Mesothelial cell of epicardium (in vitro differentiated cells): ENCODE data around the gene NAB2. TPM values are rescaled to one million over a fixed set of nuclear protein-coding genes. Genes with fewer than 3 reads are reported as not detected.
"Not testable (repeated sequence)": the region's sequence is repeated elsewhere in the genome, so short reads cannot be mapped to it uniquely, and the experiment has no call there.

ENCODE experiments used
- DNase-seq, 2 experiments: peaks; one replicate each; pipeline ENCODE4 v3.0.0; 2021; ENCODE audit warnings: low spot score in 2 of 2; ENCODE audit not compliant: unreplicated experiment in 2 of 2
- H3K27ac Mint-ChIP-seq: 2 replicates; pipeline ENCODE4 v1.8.0; 2021; ENCODE audit warnings: mixed read lengths
- H3K27me3 Mint-ChIP-seq: 2 replicates; pipeline ENCODE4 v1.8.0; 2021; ENCODE audit warnings: low read depth, mixed read lengths
- H3K36me3 Mint-ChIP-seq: 2 replicates; pipeline ENCODE4 v1.8.0; 2021; ENCODE audit warnings: mixed read lengths
- H3K4me1 Mint-ChIP-seq: 2 replicates; pipeline ENCODE4 v1.8.0; 2021; ENCODE audit warnings: mixed read lengths
- H3K4me3 Mint-ChIP-seq: 2 replicates; pipeline ENCODE4 v1.8.0; 2021; ENCODE audit warnings: mild to moderate bottlenecking, moderate library complexity, mixed read lengths
- H3K9me3 Mint-ChIP-seq: 2 replicates; pipeline ENCODE4 v1.8.0; 2021; ENCODE audit warnings: mixed read lengths
- total RNA-seq: library from RNA; stranded (reverse); gene quantifications from 3 replicates; pipeline ENCODE4 v1.2.1, GENCODE V29; 2021
- TF ChIP-seq, protein P1 (sequence below): fragments of 200-600 bp; sonication (generic); IDR thresholded peaks from one replicate; pipeline ENCODE4 v1.5.0; 2021; ENCODE audit warnings: antibody characterized with exemption; ENCODE audit not compliant: unreplicated experiment

The NAB2 gene
- total RNA-seq, 1 donor from 2014 or later = 53.7 TPM

DNA sequence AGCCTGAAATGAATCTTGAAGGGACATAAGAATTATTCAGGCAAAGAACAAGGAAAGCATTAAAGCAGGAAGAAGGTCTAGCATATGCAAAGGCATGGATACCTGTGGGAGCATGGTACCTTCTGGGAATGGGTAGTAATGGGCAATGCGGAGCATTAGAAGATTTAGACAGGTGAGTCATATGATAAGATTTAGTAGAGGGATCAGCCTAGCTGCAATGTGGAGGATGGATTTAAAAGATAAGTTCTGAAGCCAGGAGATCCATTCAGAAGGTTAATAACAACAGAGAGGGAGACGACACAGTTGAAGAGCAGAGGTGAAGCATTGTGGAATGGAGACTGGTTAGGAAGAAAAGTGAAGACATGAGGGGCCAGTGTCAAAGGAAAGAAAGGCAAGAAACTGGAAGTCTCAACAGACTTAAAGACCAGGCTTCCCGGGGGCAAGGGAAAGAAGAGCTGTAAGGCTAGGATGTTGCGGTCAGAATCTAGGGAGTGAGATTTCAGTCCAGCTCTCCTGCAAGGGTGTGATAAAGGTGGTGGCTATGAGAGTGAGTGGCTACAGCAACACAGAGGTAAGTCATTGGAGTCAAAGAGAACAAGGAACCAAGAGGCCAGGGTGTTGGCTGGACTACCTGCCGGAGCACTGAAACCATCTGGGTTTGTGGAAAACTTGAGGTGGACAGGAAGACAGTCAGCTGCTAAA, 27.8 kb downstream of the NAB2 start:
- Mint-ChIP-seq H3K36me3 (no peaks in the 10 kb centered on the region), H3K9me3 (peaks cover 2% of the 10 kb centered on the region), H3K27me3 (no peaks in the 10 kb centered on the region), H3K4me3 (no peak overlapping the region), H3K4me1 (peaks cover 16% of the 10 kb centered on the region), H3K27ac (no peak overlapping the region)
- DNase-seq = no peak
- TF ChIP-seq, protein P1, sequence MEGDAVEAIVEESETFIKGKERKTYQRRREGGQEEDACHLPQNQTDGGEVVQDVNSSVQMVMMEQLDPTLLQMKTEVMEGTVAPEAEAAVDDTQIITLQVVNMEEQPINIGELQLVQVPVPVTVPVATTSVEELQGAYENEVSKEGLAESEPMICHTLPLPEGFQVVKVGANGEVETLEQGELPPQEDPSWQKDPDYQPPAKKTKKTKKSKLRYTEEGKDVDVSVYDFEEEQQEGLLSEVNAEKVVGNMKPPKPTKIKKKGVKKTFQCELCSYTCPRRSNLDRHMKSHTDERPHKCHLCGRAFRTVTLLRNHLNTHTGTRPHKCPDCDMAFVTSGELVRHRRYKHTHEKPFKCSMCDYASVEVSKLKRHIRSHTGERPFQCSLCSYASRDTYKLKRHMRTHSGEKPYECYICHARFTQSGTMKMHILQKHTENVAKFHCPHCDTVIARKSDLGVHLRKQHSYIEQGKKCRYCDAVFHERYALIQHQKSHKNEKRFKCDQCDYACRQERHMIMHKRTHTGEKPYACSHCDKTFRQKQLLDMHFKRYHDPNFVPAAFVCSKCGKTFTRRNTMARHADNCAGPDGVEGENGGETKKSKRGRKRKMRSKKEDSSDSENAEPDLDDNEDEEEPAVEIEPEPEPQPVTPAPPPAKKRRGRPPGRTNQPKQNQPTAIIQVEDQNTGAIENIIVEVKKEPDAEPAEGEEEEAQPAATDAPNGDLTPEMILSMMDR = no peak

DNA sequence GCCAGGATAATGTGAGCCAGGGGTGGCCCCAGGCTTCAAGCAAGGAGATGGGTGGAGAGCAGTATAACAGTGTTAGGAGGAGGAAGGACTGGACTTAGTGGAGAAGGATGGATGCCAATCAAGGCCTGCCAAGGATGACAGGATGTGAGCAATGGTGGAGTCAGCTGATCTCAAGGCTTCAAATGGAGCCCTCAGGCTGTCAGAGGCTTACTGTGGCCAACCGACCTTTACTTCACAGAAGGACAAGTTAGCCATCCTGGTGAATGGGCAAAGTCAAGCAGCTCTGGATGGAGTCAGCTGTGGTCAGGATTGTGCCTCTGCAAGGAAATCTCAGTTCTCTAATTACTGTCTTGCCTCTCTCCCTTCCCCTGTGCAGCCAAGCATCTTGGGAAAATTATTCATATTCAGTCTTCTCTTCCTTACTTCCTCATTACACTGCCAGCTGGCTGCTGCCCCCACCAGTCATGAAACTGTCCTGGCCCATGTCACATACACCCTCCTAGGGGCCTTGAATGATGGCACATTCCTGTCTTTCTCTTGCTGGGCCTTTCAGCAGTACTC, 29.9 kb downstream of the NAB2 start:
- Mint-ChIP-seq H3K27me3 (no peaks in the 10 kb centered on the region), H3K4me1 (peaks cover 5% of the 10 kb centered on the region), H3K9me3 (peaks cover 2% of the 10 kb centered on the region), H3K36me3 (no peaks in the 10 kb centered on the region), H3K4me3 (no peak overlapping the region), H3K27ac (no peak overlapping the region)
- TF ChIP-seq, protein P1 = no peak
- no peak for DNase-seq

DNA sequence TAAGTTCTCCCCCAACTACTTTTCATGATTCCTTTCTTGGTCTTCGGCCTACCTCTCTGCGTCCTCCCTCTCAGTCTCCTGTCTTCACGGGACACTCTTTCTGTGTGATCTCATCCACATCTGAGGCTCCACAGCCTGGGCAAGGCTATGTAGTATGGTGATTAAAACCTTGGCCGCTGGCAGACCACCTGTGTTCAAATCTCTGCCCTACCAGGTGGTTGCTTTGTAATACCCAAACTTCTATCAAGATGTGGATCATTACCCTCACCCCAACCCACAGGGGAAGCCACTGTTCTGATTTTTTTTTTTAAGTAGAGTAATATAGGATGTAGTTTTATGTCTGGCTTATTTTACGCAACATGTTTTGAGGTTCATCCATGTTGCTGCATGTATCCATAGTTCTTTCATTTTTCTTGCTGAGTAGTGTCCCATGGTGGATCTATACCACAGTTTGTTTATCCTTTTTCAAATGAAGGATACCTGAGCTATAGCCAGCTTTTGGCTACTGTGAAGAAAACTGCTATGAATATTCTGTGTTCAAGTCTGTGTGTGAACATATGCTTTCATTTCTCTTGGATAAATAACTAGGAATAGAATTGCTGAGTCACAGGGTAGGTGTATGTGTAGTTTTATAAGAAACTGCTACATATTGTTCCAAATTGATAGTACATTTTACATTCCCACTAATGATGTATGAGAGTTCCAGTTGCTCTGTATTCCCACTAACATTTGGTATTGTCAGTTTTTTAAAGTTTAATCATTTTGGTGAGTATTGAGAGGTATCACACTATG, 30.6 kb downstream of the NAB2 start:
- TF ChIP-seq, protein P1 = no peak
- H3K9me3 Mint-ChIP-seq = peaks cover 2% of the 10 kb centered on the region
- peaks cover 5% of the 10 kb centered on the region for H3K4me1 Mint-ChIP-seq
- H3K4me3 Mint-ChIP-seq = no peak overlapping the region
- no peak overlapping the region for H3K27ac Mint-ChIP-seq
- no peaks in the 10 kb centered on the region for H3K27me3 Mint-ChIP-seq
- H3K36me3 Mint-ChIP-seq = no peaks in the 10 kb centered on the region
- DNase-seq = no peak

DNA sequence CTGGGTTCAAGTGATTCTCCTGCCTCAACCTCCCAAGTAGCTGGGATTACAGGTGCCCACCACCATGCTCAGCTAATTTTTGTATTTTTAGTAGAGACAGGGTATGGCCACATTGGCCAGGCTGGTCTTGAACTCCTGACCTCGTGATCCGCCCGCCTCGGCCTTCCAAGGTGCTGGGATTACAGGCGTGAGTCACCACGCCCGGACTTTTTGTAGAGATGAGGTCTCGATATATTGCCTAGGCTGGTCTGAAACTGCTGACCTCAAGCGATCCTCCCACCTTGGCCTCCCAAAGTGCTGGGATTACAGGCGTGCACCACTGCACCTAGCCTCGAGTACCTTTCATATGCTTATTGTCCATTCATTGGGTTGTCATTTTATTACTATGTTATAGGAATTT, 31.8 kb downstream of the NAB2 start:
- DNase-seq, H3K36me3 Mint-ChIP-seq, H3K9me3 Mint-ChIP-seq, H3K4me1 Mint-ChIP-seq, H3K27ac Mint-ChIP-seq, H3K27me3 Mint-ChIP-seq, H3K4me3 Mint-ChIP-seq: not testable (repeated sequence)

DNA sequence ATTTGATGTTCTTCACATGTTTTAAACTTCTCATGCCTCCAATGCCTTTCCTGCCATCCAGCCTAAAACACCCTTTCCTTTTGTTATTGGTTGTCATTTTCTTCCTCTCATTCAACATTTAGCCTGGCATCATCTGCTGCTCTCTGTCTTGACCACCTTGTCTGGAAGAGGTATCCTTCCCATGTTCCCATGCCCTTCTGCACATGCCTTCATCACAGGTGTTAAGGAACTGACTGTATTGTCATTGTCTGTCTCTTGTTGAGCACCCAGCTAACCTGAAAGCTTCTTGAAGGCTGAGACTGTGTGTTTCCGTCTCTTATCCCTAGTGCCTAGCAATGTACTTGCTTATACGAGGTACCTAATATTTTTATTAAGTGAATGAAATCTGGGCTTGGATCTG, 34.9 kb downstream of the NAB2 start:
- TF ChIP-seq, protein P1 = no peak
- Mint-ChIP-seq H3K36me3 (no peaks in the 10 kb centered on the region), H3K9me3 (peaks cover 2% of the 10 kb centered on the region), H3K27me3 (no peaks in the 10 kb centered on the region), H3K27ac (no peak overlapping the region), H3K4me1 (peaks cover 11% of the 10 kb centered on the region), H3K4me3 (no peak overlapping the region)
- DNase-seq = no peak

DNA sequence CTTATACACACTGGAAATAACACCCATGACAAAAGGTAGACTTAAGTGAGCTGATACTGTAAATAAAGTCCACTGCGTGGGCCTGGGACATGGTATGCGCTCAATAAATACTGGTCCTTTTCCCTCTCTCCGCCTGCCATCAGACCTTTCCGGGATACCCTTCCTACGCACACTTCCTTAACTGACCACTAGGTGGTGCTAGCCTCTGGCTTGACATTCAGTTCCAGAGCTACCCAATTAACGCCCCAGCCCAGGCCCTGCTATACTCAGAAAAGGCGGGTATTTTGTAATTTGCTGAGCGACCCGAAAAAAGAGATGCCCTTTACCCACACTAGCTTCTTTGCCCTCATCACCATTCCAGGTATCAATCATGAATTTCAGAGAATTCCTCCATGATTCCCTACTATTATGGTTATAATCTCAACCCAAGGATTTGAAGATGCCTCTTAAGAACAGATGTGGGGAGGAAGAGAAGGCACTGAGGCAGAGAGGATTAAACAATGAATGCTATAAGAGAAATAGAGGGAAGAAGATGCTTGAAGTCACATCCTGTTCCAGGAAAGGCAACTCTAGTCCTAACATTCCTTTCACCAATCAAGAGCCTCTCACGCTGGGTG, 35.5 kb downstream of the NAB2 start:
- Mint-ChIP-seq H3K36me3 (no peaks in the 10 kb centered on the region), H3K9me3 (peaks cover 2% of the 10 kb centered on the region), H3K4me3 (no peak overlapping the region), H3K4me1 (peaks cover 11% of the 10 kb centered on the region), H3K27me3 (no peaks in the 10 kb centered on the region), H3K27ac (no peak overlapping the region)
- DNase-seq = peak in 1 of 2 experiments; percentile 77
- TF ChIP-seq, protein P1 = peak; percentile 96
